SK-N-MC (cell line): ENCODE data around the gene PNCK.

Source experiments
- DNase-seq: peaks from one replicate; pipeline ENCODE4 v3.0.0-alpha.2; 2011; ENCODE audit warnings: low read depth, low spot score
- H3K27ac ChIP-seq: fragments of 200-600 bp; sonication (generic); 2 replicates; pipeline ENCODE4 v1.5.1; 2016; ENCODE audit warnings: mixed run types
- H3K36me3 ChIP-seq: fragments of 200-600 bp; sonication (generic); 2 replicates; pipeline ENCODE4 v1.6.1; 2017; ENCODE audit warnings: antibody characterized with exemption, low read length, mixed read lengths; ENCODE audit not compliant: insufficient read depth
- H3K4me3 ChIP-seq: fragments of 200-600 bp; sonication (generic); 2 replicates; pipeline ENCODE4 v1.5.1; 2016
- H3K9ac ChIP-seq: fragments of 200-600 bp; sonication (generic); 2 replicates; pipeline ENCODE4 v1.8.0; 2017; ENCODE audit warnings: mixed run types, mixed read lengths; ENCODE audit not compliant: insufficient read length
- H3K9me3 ChIP-seq: fragments of 200-600 bp; sonication (generic); 2 replicates; pipeline ENCODE4 v1.6.1; 2017; ENCODE audit warnings: low read depth, mild to moderate bottlenecking, antibody characterized with exemption, low read length, moderate library complexity, mixed read lengths
- EZH2 ChIP-seq: fragments of 200-600 bp; sonication (generic); IDR thresholded peaks from one replicate; pipeline ENCODE4 v1.6.1; 2017; ENCODE audit warnings: antibody characterized with exemption
- FOXP2 ChIP-seq: optimal IDR thresholded peaks from 2 replicates; pipeline ENCODE3; 2011; ENCODE audit warnings: mild to moderate bottlenecking, moderate library complexity; ENCODE audit not compliant: insufficient read depth; ENCODE audit errors: extremely low read length, control extremely low read depth
- POLR2AphosphoS5 ChIP-seq: IDR thresholded peaks from 2 replicates; pipeline ENCODE4 v1.6.1; 2012; ENCODE audit warnings: mild to moderate bottlenecking, low read depth, low read length, borderline replicate concordance

Gene PNCK

GRCh38 chrX:153647461-153648357 lies 25.9 kb downstream of the PNCK start:
- Histone ChIP-seq H3K36me3 (no peaks in the 10 kb centered on the region), H3K9me3 (no peaks in the 10 kb centered on the region), H3K4me3 (no peak overlapping the region), H3K27ac (no peak overlapping the region), H3K9ac (no peak overlapping the region)
- TF ChIP-seq EZH2 (no peak), POLR2AphosphoS5 (no peak), FOXP2 (no peak)
- DNase-seq, result no peak

DNA sequence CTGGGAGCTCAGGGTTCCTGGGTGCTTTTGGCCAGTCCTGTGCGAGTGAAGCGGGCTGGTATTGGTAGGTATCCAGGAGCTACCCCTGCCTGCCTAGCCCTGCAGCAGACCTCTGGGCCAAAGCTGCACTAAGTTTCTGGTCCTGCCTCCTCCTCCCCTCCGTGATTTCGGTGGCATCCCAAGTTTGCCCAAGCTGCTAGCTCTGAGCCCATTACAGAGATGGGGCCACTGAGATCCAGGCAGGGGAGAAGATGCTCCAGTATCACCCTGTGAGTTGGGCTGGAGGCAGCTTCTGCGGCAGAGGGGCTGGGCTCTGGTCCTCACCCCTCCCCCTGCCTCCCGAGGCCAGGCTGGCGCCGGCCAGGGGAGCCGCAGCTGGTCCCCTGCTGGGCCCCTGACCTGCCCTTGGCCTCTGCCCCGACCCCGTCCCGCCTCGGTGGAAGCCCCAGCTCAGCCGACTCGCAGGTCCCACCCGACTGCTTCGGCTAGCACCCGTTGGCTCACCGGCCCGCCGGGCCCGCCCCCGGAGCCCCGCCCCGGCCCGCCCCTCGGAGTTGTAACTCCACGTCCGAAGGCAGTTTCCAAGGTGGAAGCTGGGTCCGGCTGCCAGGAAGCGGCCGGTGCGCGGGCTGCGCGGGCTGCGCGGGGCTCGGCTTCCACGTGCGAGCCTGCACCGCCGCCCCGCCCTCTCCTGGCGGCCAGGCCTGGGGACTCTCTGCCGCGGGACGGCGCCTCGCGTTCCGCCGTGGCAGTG lies 26.8 kb downstream of the PNCK start, which contains the start of gene DUSP9:
Gene DUSP9, plus strand, starts transcription at position 584 of the 754 bp plus-strand sequence. CDS start 751 bp downstream, outside the sequence.
- H3K9ac ChIP-seq, result no peak within 1 kb of the TSS
- H3K36me3 ChIP-seq, result no peaks in the 10 kb centered on the region
- no peaks in the 10 kb centered on the region for H3K9me3 ChIP-seq
- TF ChIP-seq FOXP2 (no peak), EZH2 (no peak), POLR2AphosphoS5 (no peak)
- no peak within 1 kb of the TSS for H3K4me3 ChIP-seq
- H3K27ac ChIP-seq, result no peak within 1 kb of the TSS
- DNase-seq, result no peak

DNA sequence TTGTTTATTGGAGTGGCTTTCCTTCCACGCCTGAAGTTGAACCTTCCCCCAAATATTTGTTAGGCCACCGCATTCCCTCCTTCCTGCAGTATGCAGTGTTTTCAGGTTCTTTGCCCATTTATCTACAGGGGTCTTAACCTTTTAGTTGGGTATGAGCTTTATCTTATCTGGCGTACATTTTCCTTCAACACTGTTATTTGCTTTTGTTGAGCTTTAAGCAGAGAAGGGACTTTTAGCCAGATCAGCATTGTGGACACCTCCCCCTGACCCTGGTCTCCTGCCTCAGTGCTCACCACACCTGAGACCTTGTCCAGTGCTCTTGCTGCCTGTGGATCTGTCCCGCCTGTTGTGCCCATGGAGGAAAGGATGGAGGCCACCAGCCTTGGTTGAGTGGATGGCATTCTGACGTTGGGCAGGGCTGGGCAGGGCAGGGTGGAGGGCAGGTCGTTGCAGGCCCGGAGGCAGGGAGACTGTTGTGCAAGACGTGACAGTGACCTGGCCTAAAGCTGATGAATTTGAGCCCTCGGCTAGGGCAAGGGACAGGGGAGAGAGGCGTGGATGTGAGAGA lies 27.6 kb downstream of the PNCK start:
- Histone ChIP-seq H3K27ac (no peak overlapping the region), H3K4me3 (no peak overlapping the region), H3K9me3 (no peaks in the 10 kb centered on the region), H3K9ac (no peak overlapping the region), H3K36me3 (no peaks in the 10 kb centered on the region)
- no peak for TF ChIP-seq POLR2AphosphoS5
- no peak for TF ChIP-seq EZH2
- DNase-seq, result no peak

DNA sequence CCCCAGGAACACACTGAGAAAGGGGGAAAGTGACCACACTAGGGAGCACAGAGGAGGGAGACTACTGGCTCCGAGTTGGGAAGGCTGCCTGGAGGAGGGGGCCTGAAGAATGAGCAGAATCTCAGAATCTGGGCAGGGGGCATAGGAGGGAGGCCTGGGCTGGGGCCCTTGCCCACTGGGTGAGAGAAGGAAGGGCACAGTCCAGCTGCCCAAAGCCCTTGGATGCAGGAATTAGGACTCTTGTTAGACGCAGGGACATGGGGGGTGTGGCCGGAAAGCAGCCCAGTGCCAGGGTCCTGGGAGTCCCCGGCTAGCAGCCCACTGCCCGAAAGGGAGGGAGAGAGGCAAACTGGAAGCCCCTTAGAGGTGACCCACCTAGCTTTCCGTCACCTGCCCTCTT lies 28.5 kb downstream of the PNCK start:
- H3K27ac ChIP-seq, result no peak overlapping the region
- no peak overlapping the region for H3K9ac ChIP-seq
- no peaks in the 10 kb centered on the region for H3K9me3 ChIP-seq
- no peak for DNase-seq
- H3K36me3 ChIP-seq, result no peaks in the 10 kb centered on the region
- H3K4me3 ChIP-seq, result no peak overlapping the region
- no peak for TF ChIP-seq FOXP2
- no peak for TF ChIP-seq EZH2
- TF ChIP-seq POLR2AphosphoS5, result no peak

DNA sequence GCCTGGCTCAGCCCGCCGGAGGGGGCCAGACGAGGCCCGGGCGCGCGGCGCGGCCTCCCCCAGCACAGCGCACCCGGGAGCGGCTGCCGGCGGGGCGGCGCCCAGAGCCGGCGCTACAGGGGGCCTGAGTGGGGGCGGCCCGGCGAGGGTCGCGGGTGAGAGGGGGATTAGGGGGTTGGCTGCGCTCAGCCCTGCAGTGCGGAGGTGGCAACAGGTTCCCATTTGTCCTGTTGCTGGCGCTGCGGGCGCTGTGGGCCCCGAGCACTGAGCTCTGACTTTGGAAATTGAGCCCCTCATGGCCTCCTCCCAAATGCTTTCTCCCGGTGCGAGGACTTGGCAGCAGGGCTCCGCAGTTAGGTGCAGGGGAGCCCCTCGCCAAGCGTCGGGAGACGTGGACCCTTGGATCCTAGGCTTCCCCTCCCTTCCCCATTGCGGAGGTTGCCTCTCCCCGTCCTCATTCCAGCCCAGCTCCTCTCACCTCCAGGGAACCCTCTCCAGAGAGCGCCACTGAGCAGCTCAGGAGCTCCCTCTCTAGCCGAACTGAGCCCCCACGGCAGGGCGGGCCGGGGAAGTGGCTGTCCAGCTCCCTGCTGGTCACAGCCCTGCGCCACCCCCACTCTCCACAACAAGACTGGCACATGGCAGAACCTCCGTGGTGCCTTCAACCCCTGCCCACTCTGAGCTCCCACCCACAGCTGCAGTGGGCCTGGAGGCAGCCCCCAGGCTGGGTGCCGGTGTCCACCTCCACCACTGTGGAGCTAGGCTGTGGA lies 29.1 kb downstream of the PNCK start:
- TF ChIP-seq EZH2, result no peak
- no peak for TF ChIP-seq FOXP2
- TF ChIP-seq POLR2AphosphoS5, result no peak
- no peak for DNase-seq
- peak overlapping the region; percentile 65 for H3K4me3 ChIP-seq
- no peaks in the 10 kb centered on the region for H3K36me3 ChIP-seq
- H3K27ac ChIP-seq, result no peak overlapping the region
- no peak overlapping the region for H3K9ac ChIP-seq
- no peaks in the 10 kb centered on the region for H3K9me3 ChIP-seq

DNA sequence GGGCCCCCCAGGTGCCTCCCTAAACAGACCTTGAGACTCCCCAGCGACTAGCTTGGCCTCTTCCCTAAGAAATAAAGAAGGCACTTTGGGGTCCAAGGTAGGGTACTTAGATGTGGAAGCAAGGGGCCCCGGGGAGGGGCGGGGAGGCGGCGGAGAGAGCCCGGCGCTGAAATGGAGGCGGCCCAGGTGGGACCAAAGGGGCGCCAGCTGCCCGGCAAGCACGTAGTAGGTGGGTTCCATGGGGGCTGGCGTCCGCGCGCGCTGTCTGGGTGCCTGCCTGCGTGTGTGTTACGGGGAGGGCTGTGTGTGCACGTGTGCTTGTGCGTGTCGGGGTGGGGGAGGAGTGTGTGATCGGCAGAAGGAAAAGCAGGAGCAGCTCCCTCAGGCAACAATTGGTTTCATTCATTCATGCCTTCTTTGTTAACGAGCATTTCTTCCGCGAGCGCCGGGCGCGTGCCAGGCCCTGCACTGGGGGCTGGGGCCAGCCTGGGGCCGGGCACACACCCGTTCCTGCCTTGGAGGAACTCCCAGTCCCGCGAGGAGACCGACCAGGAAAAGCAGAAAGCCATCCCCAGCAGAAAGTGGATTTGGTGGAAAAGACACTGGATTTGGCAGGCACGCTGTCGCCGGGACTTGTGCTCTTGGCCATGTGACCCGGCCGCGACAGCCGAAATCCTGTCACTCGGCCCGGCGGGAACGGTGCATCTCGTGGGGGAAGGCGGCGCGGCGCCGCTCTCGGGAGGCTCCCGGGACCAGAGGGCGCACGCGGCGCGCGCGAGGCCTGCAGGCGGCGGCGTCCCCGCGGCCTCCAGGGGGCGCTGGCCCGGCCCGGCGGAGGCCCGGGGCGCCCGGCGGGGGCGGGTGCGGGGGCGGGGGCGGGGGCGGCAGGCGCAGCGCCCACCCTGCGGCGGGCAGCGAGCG lies 29.9 kb downstream of the PNCK start:
- TF ChIP-seq POLR2AphosphoS5, result peak; percentile 16; the same call in 1 of the 2 replicates
- TF ChIP-seq EZH2, result no peak
- TF ChIP-seq FOXP2, result no peak
- no peaks in the 10 kb centered on the region for H3K9me3 ChIP-seq
- peak overlapping the region; percentile 81 for H3K4me3 ChIP-seq
- no peaks in the 10 kb centered on the region for H3K36me3 ChIP-seq
- no peak for DNase-seq
- H3K9ac ChIP-seq, result peak overlapping the region; percentile 76
- peak overlapping the region; percentile 54; the same call in 1 of the 2 replicates for H3K27ac ChIP-seq

DNA sequence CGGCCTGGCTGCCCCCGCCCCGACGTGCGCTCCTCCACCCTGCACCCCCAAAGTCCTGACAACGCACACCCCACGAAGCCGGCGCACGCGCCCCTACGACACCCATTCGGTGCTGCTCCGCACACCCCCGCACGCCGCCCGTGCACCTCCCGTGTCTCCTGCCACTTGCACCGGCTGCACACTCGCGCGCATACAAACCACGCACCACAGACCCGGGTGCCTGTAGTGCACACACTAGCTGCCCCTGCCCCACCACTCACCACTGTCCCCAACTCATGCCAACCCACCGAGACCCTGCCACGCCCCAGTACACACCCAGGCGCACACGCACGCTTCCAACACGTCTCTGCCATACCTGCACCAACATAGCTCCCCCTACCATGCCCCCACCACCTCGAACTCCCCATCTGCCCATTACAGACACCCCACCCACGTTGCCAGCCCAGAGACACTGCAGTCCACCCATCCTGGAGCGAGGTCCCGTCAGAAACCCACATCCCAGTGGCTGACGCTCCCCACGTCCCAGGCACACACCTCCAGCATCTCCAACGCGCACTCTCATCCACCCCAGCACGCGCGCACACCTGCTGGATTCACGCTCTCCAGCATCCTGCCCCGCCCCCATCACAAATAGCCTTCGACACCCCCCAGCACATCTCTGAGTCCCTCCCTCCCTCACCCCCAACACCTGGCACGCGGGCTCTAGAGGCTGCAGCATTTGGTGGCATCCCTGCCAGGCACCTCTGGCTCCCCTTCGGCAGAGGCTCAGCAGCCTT lies 30.8 kb downstream of the PNCK start:
- TF ChIP-seq POLR2AphosphoS5 (no peak), FOXP2 (no peak), EZH2 (no peak)
- Histone ChIP-seq H3K9ac (peak overlapping the region; percentile 76), H3K27ac (no peak overlapping the region), H3K9me3 (no peaks in the 10 kb centered on the region), H3K4me3 (peak overlapping the region; percentile 81), H3K36me3 (no peaks in the 10 kb centered on the region)
- DNase-seq, result no peak
